T47D (cell line): ENCODE measurements around the gene RPP14.
A peak's percentile ranks its signal among the peaks of the same experiment; 100 is the strongest.

Source experiments
- DNase-seq, 2 experiments: peaks; one replicate each; pipeline versions ENCODE4 v3.0.0 to v3.0.0-alpha.2; 2011 to 2012; ENCODE audit warnings: low read depth in 1 of 2, low spot score in 1 of 2
- JUND ChIP-seq: IDR thresholded peaks from 2 replicates; pipeline ENCODE4 v1.6.1; 2012; ENCODE audit warnings: low read depth
- in situ Hi-C: cut with HindIII; loops from 2 replicates; pipeline ENCODE4 v1.10.0; 2016; ENCODE audit warnings: low sequenced_read_pairs, low pct_unique_long_range_greater_than_20kb

RPP14 gene

DNA sequence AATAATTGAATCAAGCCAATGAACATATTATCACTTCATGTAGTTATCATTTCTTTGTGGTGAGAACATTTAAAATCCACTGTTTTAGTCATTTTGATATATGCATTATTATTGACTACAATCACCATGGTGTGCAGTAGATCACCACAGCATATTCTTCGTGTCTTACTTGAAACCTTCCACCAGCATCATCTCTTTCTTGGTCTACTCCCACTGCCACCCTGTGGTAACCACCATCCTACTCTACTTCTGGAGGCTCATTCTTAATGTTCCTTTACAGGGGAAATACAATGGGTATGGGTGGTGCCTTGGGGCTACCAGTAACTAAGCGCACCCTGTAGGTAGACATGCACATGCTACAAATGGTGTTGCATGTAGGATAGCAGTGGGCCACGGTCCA, 52.0 kb downstream of the RPP14 start:
- no peak for DNase-seq
- TF ChIP-seq JUND, result no peak
- in situ Hi-C loops, result no loop called here

DNA sequence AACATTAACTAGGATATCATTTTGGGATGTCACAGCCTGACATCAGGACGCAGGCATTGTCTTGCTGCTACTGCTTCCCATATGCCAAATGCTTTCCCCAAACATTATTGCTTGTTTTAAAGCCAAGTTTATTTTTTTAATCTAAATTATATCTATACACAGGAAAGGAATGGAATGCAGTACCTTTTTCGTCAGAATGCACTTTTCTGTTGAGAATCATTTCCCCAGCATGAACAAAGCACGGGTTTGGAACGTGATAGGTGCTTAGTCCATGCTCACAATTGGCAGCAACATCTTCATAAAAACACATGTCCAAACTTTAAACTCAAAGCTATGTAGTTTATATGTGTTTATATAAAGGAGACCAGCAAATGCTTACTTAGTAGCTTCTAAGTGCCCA, 52.8 kb downstream of the RPP14 start:
- no peak for TF ChIP-seq JUND
- in situ Hi-C loops, result no loop called here
- peak in 1 of 2 experiments; percentile 70 for DNase-seq

- in situ Hi-C loops, result no loop called here
- DNase-seq, result no peak
- TF ChIP-seq JUND, result no peak
Observed at GRCh38 chr3:58359621-58360020, 53.6 kb downstream of the RPP14 start.

DNA sequence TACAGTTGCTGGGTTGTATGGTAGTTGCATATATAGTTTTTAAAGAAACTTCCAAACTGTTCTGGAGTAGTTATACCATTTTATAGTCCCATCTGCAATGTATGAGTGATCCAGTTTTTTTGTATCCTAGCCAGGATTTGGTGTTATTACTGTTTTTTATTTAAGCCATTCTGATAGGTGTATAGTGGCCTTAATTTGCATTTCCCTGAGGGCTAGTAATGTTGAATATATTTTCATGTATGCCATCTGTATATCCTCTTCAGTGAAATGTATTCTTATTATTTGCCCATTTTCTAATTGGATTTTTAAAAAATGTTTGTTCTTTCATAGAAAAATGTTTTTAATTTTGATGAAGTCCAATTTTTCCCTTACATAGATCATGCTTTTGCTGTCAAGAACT, 55.8 kb downstream of the RPP14 start:
- DNase-seq, result no peak
- no peak for TF ChIP-seq JUND
- in situ Hi-C loops, result no loop called here

GRCh38 chr3:58366699-58367098, 60.7 kb downstream of the RPP14 start:
- in situ Hi-C loops, result no loop called here
- no peak for TF ChIP-seq JUND
- no peak for DNase-seq

- no peak for TF ChIP-seq JUND
- in situ Hi-C loops, result no loop called here
- no peak for DNase-seq
Observed at GRCh38 chr3:58369038-58369437, 63.0 kb downstream of the RPP14 start.
